MM.1S (cell line): ENCODE data around the gene KANSL3.

Experiments used
- EZH2 ChIP-seq: fragments of 300-600 bp; sonication (generic); optimal IDR thresholded peaks from 2 replicates; pipeline ENCODE3; 2017; ENCODE audit warnings: low read depth, mild to moderate bottlenecking, antibody characterized with exemption, low read length, mixed read lengths
- EZH2phosphoT487 ChIP-seq: fragments of 300-600 bp; sonication (generic); IDR thresholded peaks from 2 replicates; pipeline ENCODE4 v1.6.1; 2018; ENCODE audit warnings: antibody characterized with exemption, low read length
- TF ChIP-seq, protein P1 (sequence below): fragments of 300-600 bp; sonication (generic); IDR thresholded peaks from 2 replicates; pipeline ENCODE4 v1.5.1; 2016; ENCODE audit warnings: antibody characterized with exemption, low read length, mixed read lengths

DNA sequence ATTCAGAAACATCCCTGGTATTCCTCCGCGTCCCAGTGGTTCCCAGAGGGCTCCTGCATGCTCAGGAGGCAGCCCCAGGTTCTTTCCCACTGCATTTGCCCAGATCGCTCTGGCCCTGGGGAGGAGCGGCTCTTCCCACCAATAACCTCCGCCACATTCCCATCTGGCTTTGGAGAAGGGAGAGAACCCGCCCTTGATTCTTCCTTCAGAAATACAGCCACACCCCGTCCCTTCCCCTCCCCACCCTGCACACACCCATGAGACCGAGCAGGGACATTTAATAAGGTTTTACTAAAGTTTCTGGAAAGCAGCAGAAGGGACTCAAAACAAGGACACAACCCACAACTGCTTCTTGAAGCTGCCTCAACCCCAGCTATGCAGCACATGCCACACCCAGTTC is 79.6 kb downstream of the KANSL3 start:
- no peak for TF ChIP-seq EZH2phosphoT487
- TF ChIP-seq, protein P1, sequence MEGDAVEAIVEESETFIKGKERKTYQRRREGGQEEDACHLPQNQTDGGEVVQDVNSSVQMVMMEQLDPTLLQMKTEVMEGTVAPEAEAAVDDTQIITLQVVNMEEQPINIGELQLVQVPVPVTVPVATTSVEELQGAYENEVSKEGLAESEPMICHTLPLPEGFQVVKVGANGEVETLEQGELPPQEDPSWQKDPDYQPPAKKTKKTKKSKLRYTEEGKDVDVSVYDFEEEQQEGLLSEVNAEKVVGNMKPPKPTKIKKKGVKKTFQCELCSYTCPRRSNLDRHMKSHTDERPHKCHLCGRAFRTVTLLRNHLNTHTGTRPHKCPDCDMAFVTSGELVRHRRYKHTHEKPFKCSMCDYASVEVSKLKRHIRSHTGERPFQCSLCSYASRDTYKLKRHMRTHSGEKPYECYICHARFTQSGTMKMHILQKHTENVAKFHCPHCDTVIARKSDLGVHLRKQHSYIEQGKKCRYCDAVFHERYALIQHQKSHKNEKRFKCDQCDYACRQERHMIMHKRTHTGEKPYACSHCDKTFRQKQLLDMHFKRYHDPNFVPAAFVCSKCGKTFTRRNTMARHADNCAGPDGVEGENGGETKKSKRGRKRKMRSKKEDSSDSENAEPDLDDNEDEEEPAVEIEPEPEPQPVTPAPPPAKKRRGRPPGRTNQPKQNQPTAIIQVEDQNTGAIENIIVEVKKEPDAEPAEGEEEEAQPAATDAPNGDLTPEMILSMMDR: no peak
- no peak for TF ChIP-seq EZH2
